Activated T-helper 2 cell treated with anti-CD3 and anti-CD28 coated beads, Interferon-gamma antibody, Interleukin-2, Interleukin-4, amounts not matched to agents 10 μg/mL and 5 μg/mL and 100 μg/mL, durations not matched to agents 14 hours and 24 hours and 36 hours (primary cell): ENCODE measurements around the gene PLA2G3. TPM values are rescaled to one million over a fixed set of nuclear protein-coding genes. Genes with fewer than 3 reads are reported as not detected.

Experiments used
- DNase-seq: peaks from one replicate; pipeline ENCODE4 v3.0.0; 2021; ENCODE audit warnings: low spot score
- H3K27ac Mint-ChIP-seq: one replicate; pipeline ENCODE4 v1.8.0; 2021; ENCODE audit warnings: mixed read lengths
- H3K27me3 Mint-ChIP-seq: one replicate; pipeline ENCODE4 v1.8.0; 2021; ENCODE audit warnings: low read depth, mixed read lengths
- H3K36me3 Mint-ChIP-seq: one replicate; pipeline ENCODE4 v1.8.0; 2021; ENCODE audit warnings: low read depth, mixed read lengths
- H3K4me1 Mint-ChIP-seq: one replicate; pipeline ENCODE4 v1.8.0; 2021; ENCODE audit warnings: low read depth, mixed read lengths
- H3K4me3 Mint-ChIP-seq: one replicate; pipeline ENCODE4 v1.8.0; 2021; ENCODE audit warnings: low read depth, mild to moderate bottlenecking, moderate library complexity, mixed read lengths
- H3K9me3 Mint-ChIP-seq: one replicate; pipeline ENCODE4 v1.8.0; 2021; ENCODE audit warnings: mixed read lengths
- intact Hi-C: fragments of 100-400 bp; cut with micrococcal nuclease; formaldehyde crosslinking; loops from one replicate; pipeline ENCODE4 v1.15.1; 2023
- total RNA-seq: library from RNA; stranded (reverse); gene quantifications from 2 replicates; pipeline ENCODE4 v1.2.3, GENCODE V29; 2022

Gene PLA2G3
- total RNA-seq, 1 donor from 2014 or later = not detected

- Mint-ChIP-seq H3K27me3 (no peaks in the 10 kb centered on the region), H3K36me3 (no peaks in the 10 kb centered on the region), H3K9me3 (no peaks in the 10 kb centered on the region), H3K27ac (no peak overlapping the region), H3K4me3 (no peak overlapping the region), H3K4me1 (no peaks in the 10 kb centered on the region)
- intact Hi-C loops = no loop called here
- no peak for DNase-seq
Measured at GRCh38 chr22:31126869-31127175, 13.5 kb downstream of the PLA2G3 start.

- Mint-ChIP-seq H3K4me3 (no peak overlapping the region), H3K4me1 (no peaks in the 10 kb centered on the region), H3K9me3 (no peaks in the 10 kb centered on the region), H3K27me3 (no peaks in the 10 kb centered on the region), H3K27ac (no peak overlapping the region), H3K36me3 (no peaks in the 10 kb centered on the region)
- no peak for DNase-seq
- intact Hi-C loops = no loop called here
Measured at GRCh38 chr22:31126128-31126868, 14.0 kb downstream of the PLA2G3 start.

GRCh38 chr22:31125521-31126117 is 14.7 kb downstream of the PLA2G3 start:
- Mint-ChIP-seq H3K27ac (no peak overlapping the region), H3K4me3 (no peak overlapping the region), H3K4me1 (no peaks in the 10 kb centered on the region), H3K36me3 (no peaks in the 10 kb centered on the region), H3K9me3 (no peaks in the 10 kb centered on the region), H3K27me3 (no peaks in the 10 kb centered on the region)
- intact Hi-C loops = no loop called here
- no peak for DNase-seq

GRCh38 chr22:31124811-31125465 is 15.4 kb downstream of the PLA2G3 start:
- no peak for DNase-seq
- Mint-ChIP-seq H3K9me3 (no peaks in the 10 kb centered on the region), H3K27ac (no peak overlapping the region), H3K36me3 (no peaks in the 10 kb centered on the region), H3K27me3 (no peaks in the 10 kb centered on the region), H3K4me1 (no peaks in the 10 kb centered on the region), H3K4me3 (no peak overlapping the region)
- intact Hi-C loops = no loop called here

- Mint-ChIP-seq H3K4me1 (no peaks in the 10 kb centered on the region), H3K27ac (no peak overlapping the region), H3K4me3 (no peak overlapping the region), H3K9me3 (no peaks in the 10 kb centered on the region), H3K36me3 (no peaks in the 10 kb centered on the region), H3K27me3 (no peaks in the 10 kb centered on the region)
- intact Hi-C loops = no loop called here
- DNase-seq = no peak
Measured at GRCh38 chr22:31124290-31124689, 16.0 kb downstream of the PLA2G3 start.

- no peak overlapping the region for H3K27ac Mint-ChIP-seq
- no peaks in the 10 kb centered on the region for H3K27me3 Mint-ChIP-seq
- intact Hi-C loops = no loop called here
- no peak overlapping the region for H3K4me3 Mint-ChIP-seq
- H3K36me3 Mint-ChIP-seq = no peaks in the 10 kb centered on the region
- H3K4me1 Mint-ChIP-seq = no peaks in the 10 kb centered on the region
- no peak for DNase-seq
- no peaks in the 10 kb centered on the region for H3K9me3 Mint-ChIP-seq
Measured at GRCh38 chr22:31123292-31123602, 17.1 kb downstream of the PLA2G3 start.

GRCh38 chr22:31122532-31123291 is 17.6 kb downstream of the PLA2G3 start, which contains the start of gene INPP5J:
Gene INPP5J, plus strand, starts transcription at chr22:31122966. Its CDS starts 49 bp downstream, at chr22:31123015.
- H3K27ac Mint-ChIP-seq = no peak within 1 kb of the TSS
- DNase-seq = no peak
- intact Hi-C loops = no loop called here

GRCh38 chr22:31122196-31122531 is 18.1 kb downstream of the PLA2G3 start:
- H3K4me3 Mint-ChIP-seq = no peak overlapping the region
- no peak overlapping the region for H3K27ac Mint-ChIP-seq
- intact Hi-C loops = no loop called here
- no peaks in the 10 kb centered on the region for H3K4me1 Mint-ChIP-seq
- H3K9me3 Mint-ChIP-seq = no peaks in the 10 kb centered on the region
- H3K36me3 Mint-ChIP-seq = no peaks in the 10 kb centered on the region
- DNase-seq = no peak
- H3K27me3 Mint-ChIP-seq = no peaks in the 10 kb centered on the region

More at GRCh38 chr22:31122532-31123291, 17.6 kb downstream of the PLA2G3 start, which contains the start of gene INPP5J:
- Mint-ChIP-seq H3K4me3 (no peak within 1 kb of the TSS), H3K27me3 (no peaks in the 10 kb centered on the region), H3K9me3 (no peaks in the 10 kb centered on the region), H3K4me1 (no peaks in the 10 kb centered on the region), H3K36me3 (no peaks in the 10 kb centered on the region)

- no peak overlapping the region for H3K4me3 Mint-ChIP-seq
- no peak for DNase-seq
- H3K4me1 Mint-ChIP-seq = no peaks in the 10 kb centered on the region
- H3K27ac Mint-ChIP-seq = no peak overlapping the region
- intact Hi-C loops = no loop called here
- no peaks in the 10 kb centered on the region for H3K27me3 Mint-ChIP-seq
- no peaks in the 10 kb centered on the region for H3K36me3 Mint-ChIP-seq
- H3K9me3 Mint-ChIP-seq = no peaks in the 10 kb centered on the region
Measured at GRCh38 chr22:31121403-31121802, 18.9 kb downstream of the PLA2G3 start.

- no peak for DNase-seq
- H3K9me3 Mint-ChIP-seq = no peaks in the 10 kb centered on the region
- H3K4me1 Mint-ChIP-seq = no peaks in the 10 kb centered on the region
- no peaks in the 10 kb centered on the region for H3K36me3 Mint-ChIP-seq
- H3K27ac Mint-ChIP-seq = no peak overlapping the region
- no peak overlapping the region for H3K4me3 Mint-ChIP-seq
- no peaks in the 10 kb centered on the region for H3K27me3 Mint-ChIP-seq
- intact Hi-C loops = no loop called here
Measured at GRCh38 chr22:31120642-31121041, 19.7 kb downstream of the PLA2G3 start.

GRCh38 chr22:31120230-31120629 is 20.1 kb downstream of the PLA2G3 start:
- H3K4me3 Mint-ChIP-seq = no peak overlapping the region
- H3K4me1 Mint-ChIP-seq = no peaks in the 10 kb centered on the region
- intact Hi-C loops = no loop called here
- no peak overlapping the region for H3K27ac Mint-ChIP-seq
- H3K36me3 Mint-ChIP-seq = no peaks in the 10 kb centered on the region
- DNase-seq = no peak
- no peaks in the 10 kb centered on the region for H3K27me3 Mint-ChIP-seq
- H3K9me3 Mint-ChIP-seq = no peaks in the 10 kb centered on the region

GRCh38 chr22:31119026-31119717 is 21.1 kb downstream of the PLA2G3 start:
- Mint-ChIP-seq H3K27me3 (no peaks in the 10 kb centered on the region), H3K4me3 (no peak overlapping the region), H3K36me3 (no peaks in the 10 kb centered on the region), H3K9me3 (no peaks in the 10 kb centered on the region), H3K4me1 (no peaks in the 10 kb centered on the region), H3K27ac (no peak overlapping the region)
- intact Hi-C loops = no loop called here
- DNase-seq = no peak
